ENCODE results near the gene FAF1. TPM values are rescaled to one million over a fixed set of nuclear protein-coding genes. Genes with fewer than 3 reads are reported as not detected.

The FAF1 gene
- total RNA-seq, 6 experiments from 2014 or later: 24.1 to 32.4 (median 31.6) TPM

GRCh38 chr1:50861772-50862171, 98.3 kb downstream of the FAF1 start:
- no peak for DNase-seq
- 23% methylated on average over 1 of the region's 1 CpG for WGBS (ENCODE audit: insufficient coverage, low coverage, low lambda C conversion rate, missing lambda C conversion rate)
- H3K27me3 ChIP-seq: no peaks in the 10 kb centered on the region

GRCh38 chr1:50860702-50861101, 99.4 kb downstream of the FAF1 start:
- Histone ChIP-seq H3K27ac (no peak overlapping the region), H3K36me3 (no peaks in the 10 kb centered on the region), H3K4me1 (no peaks in the 10 kb centered on the region), H3K4me3 (no peak overlapping the region), H3K9me3 (peaks cover 0 to 4% (median 0%) of the 10 kb centered on the region in 4 donors), H3K27me3 (no peaks in the 10 kb centered on the region)
- no peak for DNase-seq
- TF ChIP-seq CTCF (IDR thresholded peaks at IDR 0.05): no peak
- no peak for TF ChIP-seq POLR2A (IDR thresholded peaks at IDR 0.05)
- ATAC-seq: no peak
- WGBS (ENCODE audit: insufficient coverage, low coverage, low lambda C conversion rate, missing lambda C conversion rate): 98% methylated on average over 4 of the region's 4 CpGs
- intact Hi-C loops (cut with DNase I): no loop called here

More at GRCh38 chr1:50861772-50862171, 98.3 kb downstream of the FAF1 start:
- ATAC-seq: no peak
- H3K27ac ChIP-seq: no peak overlapping the region
- TF ChIP-seq POLR2A (IDR thresholded peaks at IDR 0.05) (no peak), CTCF (IDR thresholded peaks at IDR 0.05) (no peak)
- intact Hi-C loops (cut with DNase I): no loop called here
- H3K9me3 ChIP-seq: peaks cover 0 to 4% (median 0%) of the 10 kb centered on the region in 4 donors
- H3K36me3 ChIP-seq: no peaks in the 10 kb centered on the region
- H3K4me1 ChIP-seq: no peaks in the 10 kb centered on the region
- no peak overlapping the region for H3K4me3 ChIP-seq

GRCh38 chr1:50860256-50860655, 99.8 kb downstream of the FAF1 start:
- peaks cover 0 to 4% (median 0%) of the 10 kb centered on the region in 4 donors for H3K9me3 ChIP-seq
- WGBS (ENCODE audit: insufficient coverage, low coverage, low lambda C conversion rate, missing lambda C conversion rate): 93% methylated on average over 2 of the region's 2 CpGs
- DNase-seq: no peak
- H3K27me3 ChIP-seq: no peaks in the 10 kb centered on the region
- H3K4me1 ChIP-seq: no peaks in the 10 kb centered on the region
- H3K27ac ChIP-seq: no peak overlapping the region
- ATAC-seq: no peak
- no peak overlapping the region for H3K4me3 ChIP-seq
- intact Hi-C loops (cut with DNase I): no loop called here
- no peak for TF ChIP-seq POLR2A (IDR thresholded peaks at IDR 0.05)
- TF ChIP-seq CTCF (IDR thresholded peaks at IDR 0.05): no peak
- H3K36me3 ChIP-seq: no peaks in the 10 kb centered on the region

- intact Hi-C loops (cut with DNase I): no loop called here
- Histone ChIP-seq H3K9me3 (peaks cover 0 to 4% (median 0%) of the 10 kb centered on the region in 4 donors), H3K27me3 (no peaks in the 10 kb centered on the region), H3K4me1 (no peaks in the 10 kb centered on the region), H3K4me3 (no peak overlapping the region), H3K36me3 (no peaks in the 10 kb centered on the region), H3K27ac (no peak overlapping the region)
- WGBS (ENCODE audit: insufficient coverage, low coverage, low lambda C conversion rate, missing lambda C conversion rate): 92% methylated on average over 1 of the region's 1 CpG
- DNase-seq (no peak), ATAC-seq (no peak)
- TF ChIP-seq POLR2A (IDR thresholded peaks at IDR 0.05): no peak
- TF ChIP-seq CTCF (IDR thresholded peaks at IDR 0.05): no peak
Measured at GRCh38 chr1:50859657-50860056, 100.4 kb downstream of the FAF1 start.

- WGBS (ENCODE audit: insufficient coverage, low coverage, low lambda C conversion rate, missing lambda C conversion rate): 94% methylated on average over 1 of the region's 1 CpG
- Histone ChIP-seq H3K4me1 (peaks cover 0 to 3% (median 0%) of the 10 kb centered on the region in 4 donors), H3K9me3 (peaks cover 0 to 4% (median 0%) of the 10 kb centered on the region in 4 donors), H3K27ac (no peak overlapping the region), H3K36me3 (no peaks in the 10 kb centered on the region), H3K4me3 (no peak overlapping the region), H3K27me3 (no peaks in the 10 kb centered on the region)
- intact Hi-C loops (cut with DNase I): no loop called here
- no peak for ATAC-seq
- DNase-seq: no peak
- TF ChIP-seq POLR2A (IDR thresholded peaks at IDR 0.05) (no peak), CTCF (IDR thresholded peaks at IDR 0.05) (no peak)
Measured at GRCh38 chr1:50858761-50859160, 101.3 kb downstream of the FAF1 start.

Data from right lobe of liver (tissue), 6 donors.